ENCODE measurements around the gene ITGBL1. TPM values are rescaled to one million over a fixed set of nuclear protein-coding genes. Genes with fewer than 3 reads are reported as not detected.

ITGBL1 gene
- polyA plus RNA-seq, 3 donors = not detected

DNA sequence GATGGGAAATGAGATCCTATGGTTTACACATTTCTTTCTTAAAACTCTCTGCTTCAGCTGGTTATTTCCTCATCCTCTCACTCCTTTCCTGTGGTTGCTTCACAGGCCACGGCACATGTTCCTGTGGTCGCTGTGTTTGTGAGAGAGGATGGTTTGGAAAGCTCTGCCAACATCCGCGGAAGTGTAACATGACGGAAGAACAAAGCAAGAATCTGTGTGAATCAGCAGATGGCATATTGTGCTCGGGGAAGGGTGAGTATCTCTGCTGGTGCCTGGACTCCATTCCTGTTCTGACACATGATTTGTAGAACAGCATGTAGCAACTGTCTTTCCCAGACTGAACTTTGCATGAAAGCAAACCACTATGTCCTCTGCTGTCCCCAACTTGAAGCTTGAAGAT is 254.2 kb downstream of the ITGBL1 start:
- Histone ChIP-seq H3K27ac (ENCODE audit: low read depth in 1 of 2, low read length in 2 of 2) (peak overlapping the region in 1 of 2 donors; percentile 16), H3K4me3 (replicated peaks in 1 of 3; ENCODE audit: low read depth in 2 of 3, low read length in 3 of 3) (no peak overlapping the region), H3K4me2 (replicated peaks; ENCODE audit: extremely low read depth, low read length, poor library complexity, severe bottlenecking) (peak overlapping the region; percentile 41), H3K79me2 (ENCODE audit: insufficient read depth, low read length) (no peaks in the 10 kb centered on the region), H4K20me1 (ENCODE audit: insufficient read depth, low read length) (no peaks in the 10 kb centered on the region), H2AFZ (ENCODE audit: insufficient read depth, low read depth, low read length, poor library complexity, severe bottlenecking) (peak overlapping the region; percentile 43), H3K9me3 (replicated peaks in 1 of 2; ENCODE audit: control insufficient read depth in 1 of 2, insufficient read depth in 1 of 2, low read length in 2 of 2) (no peaks in the 10 kb centered on the region), H3K36me3 (replicated peaks in 1 of 2; ENCODE audit: control insufficient read depth in 1 of 2, insufficient read depth in 2 of 2, low read length in 2 of 2) (no peaks in the 10 kb centered on the region), H3K9ac (ENCODE audit: insufficient read depth, low read length, poor library complexity, severe bottlenecking) (no peak overlapping the region), H3K27me3 (ENCODE audit: control insufficient read depth in 2 of 2, insufficient read depth in 2 of 2, low read length in 2 of 2) (no peaks in the 10 kb centered on the region), H3K4me1 (ENCODE audit: control insufficient read depth in 1 of 2, insufficient read depth in 2 of 2, low read length in 2 of 2) (peaks cover 10 to 17% of the 10 kb centered on the region in 2 donors)
- TF ChIP-seq CTCF (IDR thresholded peaks at IDR 0.05) = no peak
- peak overlapping the region; percentile 7 to 83 (median 68) for H3K27ac Mint-ChIP-seq
- H3K4me1 Mint-ChIP-seq = peaks cover 19% of the 10 kb centered on the region
- peak overlapping the region in 1 of 2 donors; percentile 70 for H3K4me3 Mint-ChIP-seq
- peaks cover 0 to 2% (median 1%) of the 10 kb centered on the region in 3 donors for H3K27me3 Mint-ChIP-seq (ENCODE audit: low read depth in 3 of 3)
- intact Hi-C loops (cut with micrococcal nuclease) = no loop called here
- DNase-seq = peak; percentile 20 to 74 (median 56)
- 0% methylated on average over 3 of the region's 6 CpGs for WGBS (ENCODE audit: insufficient coverage)
- H3K36me3 Mint-ChIP-seq = no peaks in the 10 kb centered on the region
- H3K9me3 Mint-ChIP-seq = peaks cover 0 to 5% (median 0%) of the 10 kb centered on the region in 7 donors

GRCh38 chr13:101707659-101708058 is 255.2 kb downstream of the ITGBL1 start:
- H3K4me2 ChIP-seq (replicated peaks; ENCODE audit: extremely low read depth, low read length, poor library complexity, severe bottlenecking) = no peak overlapping the region
- H3K4me1 Mint-ChIP-seq = peaks cover 19% of the 10 kb centered on the region
- peak overlapping the region in 1 of 7 donors; percentile 9 for H3K27ac Mint-ChIP-seq
- H3K9ac ChIP-seq (ENCODE audit: insufficient read depth, low read length, poor library complexity, severe bottlenecking) = no peak overlapping the region
- intact Hi-C loops (cut with micrococcal nuclease) = no loop called here
- no peak overlapping the region for H3K27ac ChIP-seq (ENCODE audit: low read depth in 1 of 2, low read length in 2 of 2)
- no peaks in the 10 kb centered on the region for H3K9me3 ChIP-seq (replicated peaks in 1 of 2; ENCODE audit: control insufficient read depth in 1 of 2, insufficient read depth in 1 of 2, low read length in 2 of 2)
- H2AFZ ChIP-seq (ENCODE audit: insufficient read depth, low read depth, low read length, poor library complexity, severe bottlenecking) = no peak overlapping the region
- no peak overlapping the region for H3K4me3 ChIP-seq (replicated peaks in 1 of 3; ENCODE audit: low read depth in 2 of 3, low read length in 3 of 3)
- H3K27me3 ChIP-seq (ENCODE audit: control insufficient read depth in 2 of 2, insufficient read depth in 2 of 2, low read length in 2 of 2) = no peaks in the 10 kb centered on the region
- H3K9me3 Mint-ChIP-seq = peaks cover 0 to 5% (median 0%) of the 10 kb centered on the region in 7 donors
- no CpG with 5 or more reads among the region's 2 CpGs for WGBS (ENCODE audit: insufficient coverage)
- peaks cover 0 to 2% (median 1%) of the 10 kb centered on the region in 3 donors for H3K27me3 Mint-ChIP-seq (ENCODE audit: low read depth in 3 of 3)
- TF ChIP-seq CTCF (IDR thresholded peaks at IDR 0.05) = no peak
- H3K4me1 ChIP-seq (ENCODE audit: control insufficient read depth in 1 of 2, insufficient read depth in 2 of 2, low read length in 2 of 2) = peaks cover 10 to 17% of the 10 kb centered on the region in 2 donors
- no peaks in the 10 kb centered on the region for H4K20me1 ChIP-seq (ENCODE audit: insufficient read depth, low read length)
- no peak for DNase-seq
- H3K79me2 ChIP-seq (ENCODE audit: insufficient read depth, low read length) = no peaks in the 10 kb centered on the region
- no peaks in the 10 kb centered on the region for H3K36me3 Mint-ChIP-seq
- H3K4me3 Mint-ChIP-seq = no peak overlapping the region
- no peaks in the 10 kb centered on the region for H3K36me3 ChIP-seq (replicated peaks in 1 of 2; ENCODE audit: control insufficient read depth in 1 of 2, insufficient read depth in 2 of 2, low read length in 2 of 2)

Data from CD14-positive monocyte (primary cell).